Breast epithelium (tissue), 3 donors: ENCODE data around the gene FKBP8.

Experiments
- POLR2A ChIP-seq: fragments of 450-650 bp; IDR thresholded peaks from one replicate; pipeline ENCODE4 v1.6.1; 2016; ENCODE audit warnings: antibody characterized with exemption, mild to moderate bottlenecking, moderate library complexity
- TF ChIP-seq, protein P1 (sequence below), 3 donors: fragments of 450-650 bp; IDR thresholded peaks; one replicate each; pipeline ENCODE4 v1.5.1; 2016 to 2017; ENCODE audit warnings: antibody characterized with exemption in 3 of 3, mild to moderate bottlenecking in 3 of 3, moderate library complexity in 3 of 3

DNA sequence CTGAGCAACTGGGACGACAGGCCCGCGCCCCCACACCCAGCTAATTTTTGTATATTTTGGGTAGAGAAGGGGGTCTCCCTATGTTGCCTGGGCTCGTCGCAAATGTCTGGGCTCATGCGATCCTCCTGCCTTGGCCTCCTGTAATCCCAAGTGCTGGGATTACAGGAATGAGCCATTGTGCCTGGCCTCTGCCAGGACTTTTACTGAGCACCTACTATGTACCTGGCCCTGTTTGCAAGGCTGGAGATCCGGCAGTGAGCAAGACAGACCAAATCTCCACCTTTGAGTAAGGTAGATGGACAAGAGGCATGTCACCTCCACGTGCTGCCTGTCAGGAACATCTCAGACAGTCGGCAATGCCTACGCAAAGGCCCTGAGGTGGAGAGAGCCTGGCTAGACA is 6.9 kb downstream of the FKBP8 start:
- TF ChIP-seq, protein P1, sequence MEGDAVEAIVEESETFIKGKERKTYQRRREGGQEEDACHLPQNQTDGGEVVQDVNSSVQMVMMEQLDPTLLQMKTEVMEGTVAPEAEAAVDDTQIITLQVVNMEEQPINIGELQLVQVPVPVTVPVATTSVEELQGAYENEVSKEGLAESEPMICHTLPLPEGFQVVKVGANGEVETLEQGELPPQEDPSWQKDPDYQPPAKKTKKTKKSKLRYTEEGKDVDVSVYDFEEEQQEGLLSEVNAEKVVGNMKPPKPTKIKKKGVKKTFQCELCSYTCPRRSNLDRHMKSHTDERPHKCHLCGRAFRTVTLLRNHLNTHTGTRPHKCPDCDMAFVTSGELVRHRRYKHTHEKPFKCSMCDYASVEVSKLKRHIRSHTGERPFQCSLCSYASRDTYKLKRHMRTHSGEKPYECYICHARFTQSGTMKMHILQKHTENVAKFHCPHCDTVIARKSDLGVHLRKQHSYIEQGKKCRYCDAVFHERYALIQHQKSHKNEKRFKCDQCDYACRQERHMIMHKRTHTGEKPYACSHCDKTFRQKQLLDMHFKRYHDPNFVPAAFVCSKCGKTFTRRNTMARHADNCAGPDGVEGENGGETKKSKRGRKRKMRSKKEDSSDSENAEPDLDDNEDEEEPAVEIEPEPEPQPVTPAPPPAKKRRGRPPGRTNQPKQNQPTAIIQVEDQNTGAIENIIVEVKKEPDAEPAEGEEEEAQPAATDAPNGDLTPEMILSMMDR (IDR thresholded peaks at IDR 0.05), result no peak
- no peak for TF ChIP-seq POLR2A
